ENCODE data around the gene SH3RF3.

Gene SH3RF3

GRCh38 chr2:109367683-109368082, 238.7 kb downstream of the SH3RF3 start:
- no peak for DNase-seq

GRCh38 chr2:109368798-109369197, 239.8 kb downstream of the SH3RF3 start:
- no peak for DNase-seq

- no peak for DNase-seq
These were observed 240.7 kb downstream of the SH3RF3 start for GRCh38 chr2:109369671-109370191.

DNA sequence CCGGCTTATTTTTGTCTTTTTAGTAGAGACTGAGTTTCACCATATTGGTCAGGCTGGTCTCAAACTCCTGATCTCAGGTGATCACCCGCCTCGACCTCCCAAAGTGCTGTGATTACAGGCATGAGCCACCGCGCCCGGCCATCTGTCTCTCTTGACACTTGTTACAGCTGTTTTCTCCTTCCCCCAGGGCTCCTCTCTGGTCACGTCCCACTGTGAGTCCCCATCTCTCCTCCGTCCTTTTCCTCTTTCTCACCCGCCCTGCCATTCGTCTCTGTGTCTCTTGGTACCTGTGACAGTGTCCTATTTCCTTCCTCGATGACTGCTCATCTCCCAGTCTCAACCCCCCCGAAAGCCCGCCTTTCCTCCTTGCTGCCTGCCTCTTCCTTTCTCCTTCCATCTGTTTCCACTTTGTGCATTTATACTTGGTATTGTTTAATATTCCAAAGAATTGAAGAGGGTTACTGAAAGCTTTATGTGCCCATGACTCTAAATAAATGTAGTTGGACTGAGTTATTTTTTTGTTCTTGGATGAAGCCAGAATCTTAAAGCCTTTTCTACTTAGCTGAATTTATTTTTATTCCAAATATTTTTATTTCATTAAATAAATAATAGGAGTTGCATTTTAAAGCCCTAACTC, 241.5 kb downstream of the SH3RF3 start:
- DNase-seq, result no peak

DNA sequence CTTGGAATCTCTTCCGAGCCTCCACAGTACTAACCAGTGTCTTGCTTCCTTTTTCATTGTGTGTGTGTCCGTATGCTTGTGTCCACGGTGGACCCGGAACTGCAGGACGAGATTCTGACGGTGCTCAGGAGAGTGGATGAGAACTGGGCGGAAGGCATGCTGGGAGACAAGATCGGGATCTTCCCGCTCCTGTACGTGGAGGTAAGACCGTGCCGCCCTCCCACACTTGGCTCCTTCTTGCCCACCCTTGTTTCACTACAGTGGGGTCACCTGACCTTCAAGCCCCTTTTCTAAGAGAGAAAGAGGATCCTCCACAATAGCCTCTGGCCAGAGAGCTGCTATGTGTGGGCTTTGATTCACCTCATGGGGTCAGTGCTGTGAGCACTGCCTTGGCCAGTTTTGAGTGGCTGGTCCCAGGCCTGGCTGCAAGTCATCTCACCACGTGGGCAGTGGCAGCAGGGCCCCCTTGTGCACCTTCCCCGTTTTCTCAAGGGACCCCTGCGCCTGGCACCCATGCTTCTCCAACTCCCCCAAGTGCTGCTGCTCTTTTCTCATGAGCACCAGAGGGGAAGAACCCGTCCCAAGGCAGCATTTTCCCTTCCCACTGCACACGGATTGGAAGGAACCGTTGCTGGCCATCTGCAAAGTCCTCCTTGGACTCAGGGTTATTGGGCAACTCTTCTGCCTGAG, 242.6 kb downstream of the SH3RF3 start:
- DNase-seq, result no peak

GRCh38 chr2:109372171-109372568, 243.2 kb downstream of the SH3RF3 start:
- DNase-seq, result no peak

GRCh38 chr2:109372614-109373013, 243.6 kb downstream of the SH3RF3 start:
- no peak for DNase-seq

DNA sequence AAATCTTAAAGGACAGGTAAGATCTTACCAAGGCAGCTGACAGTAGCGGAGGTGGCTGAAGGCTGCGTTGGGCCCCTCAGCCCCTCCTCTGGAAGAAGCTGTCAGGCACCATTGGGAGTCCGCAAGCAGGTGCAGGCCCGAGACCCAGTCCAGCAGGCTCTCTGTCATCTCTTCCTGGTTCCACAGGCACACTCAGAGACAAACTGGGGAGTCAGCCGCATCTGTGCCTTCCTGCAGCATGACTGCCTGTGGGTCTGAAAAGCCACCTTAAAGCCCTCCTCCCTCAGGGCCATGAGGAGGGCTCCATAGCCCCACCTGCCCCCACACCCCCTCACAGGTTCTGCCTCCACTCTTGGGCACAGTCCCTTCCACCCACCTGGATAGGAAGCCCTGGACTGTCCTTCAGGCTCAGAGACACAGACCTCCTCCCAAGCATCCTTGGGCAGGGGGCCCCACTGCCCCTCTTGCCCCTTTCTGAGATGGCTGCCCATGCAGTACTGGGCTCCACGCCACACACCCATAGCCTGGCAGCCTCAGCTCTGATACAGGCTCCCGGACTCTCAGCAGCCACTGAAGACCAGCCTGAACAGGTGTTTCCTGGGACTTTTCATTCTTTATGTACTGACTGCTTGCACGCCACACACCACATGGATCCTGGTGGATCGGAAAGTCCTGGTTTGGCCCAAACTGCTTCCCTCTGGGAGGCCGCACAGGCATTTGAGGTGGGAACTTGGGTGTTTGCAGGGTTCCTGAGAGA, 245.0 kb downstream of the SH3RF3 start:
- DNase-seq, result no peak

- DNase-seq, result no peak
These were observed 245.6 kb downstream of the SH3RF3 start for GRCh38 chr2:109374548-109375130.

DNA sequence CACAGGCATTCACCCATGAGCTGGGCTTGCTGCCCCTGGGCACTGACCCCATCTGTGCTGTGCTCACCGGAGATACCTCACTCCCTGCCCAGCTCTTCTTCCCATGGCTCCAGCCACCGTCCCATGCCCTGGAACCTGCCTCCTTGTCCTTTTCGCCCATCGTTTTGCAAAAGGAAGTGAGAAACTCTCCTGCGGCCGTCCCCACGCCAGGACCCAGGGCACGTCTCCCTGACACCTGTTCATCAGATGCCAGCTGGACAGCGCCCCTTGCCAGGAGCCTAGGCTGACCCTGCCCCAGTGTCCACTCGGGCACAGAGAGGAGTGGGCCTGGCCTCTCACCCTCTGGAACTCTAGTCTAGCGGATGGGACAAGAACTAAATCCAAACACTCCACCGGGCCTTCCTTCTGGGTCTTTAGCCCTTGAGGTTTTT, 246.1 kb downstream of the SH3RF3 start:
- no peak for DNase-seq

DNA sequence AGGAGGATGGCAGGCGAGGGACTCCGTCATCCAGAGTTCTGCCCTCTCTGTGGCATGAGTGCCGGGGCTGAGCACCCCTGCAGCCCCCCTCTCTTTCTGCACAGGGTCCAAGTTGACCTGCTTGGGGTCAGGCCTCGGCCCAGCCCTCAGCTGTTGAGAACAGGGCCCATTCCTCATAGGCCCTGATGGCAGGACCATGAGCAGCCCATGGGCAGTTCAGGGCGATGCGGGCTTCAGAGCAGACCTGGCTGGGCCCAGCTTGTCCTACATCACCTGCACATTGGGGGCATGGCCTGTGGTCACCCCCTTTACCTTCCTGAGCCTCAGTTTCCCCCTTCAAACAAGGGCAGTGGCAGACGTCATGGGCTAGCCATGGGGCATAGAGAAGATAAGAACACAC, 246.7 kb downstream of the SH3RF3 start:
- no peak for DNase-seq

- no peak for DNase-seq
These were observed 247.1 kb downstream of the SH3RF3 start for GRCh38 chr2:109376115-109376514.

- DNase-seq, result no peak
These were observed 247.9 kb downstream of the SH3RF3 start for GRCh38 chr2:109376796-109377495.

DNA sequence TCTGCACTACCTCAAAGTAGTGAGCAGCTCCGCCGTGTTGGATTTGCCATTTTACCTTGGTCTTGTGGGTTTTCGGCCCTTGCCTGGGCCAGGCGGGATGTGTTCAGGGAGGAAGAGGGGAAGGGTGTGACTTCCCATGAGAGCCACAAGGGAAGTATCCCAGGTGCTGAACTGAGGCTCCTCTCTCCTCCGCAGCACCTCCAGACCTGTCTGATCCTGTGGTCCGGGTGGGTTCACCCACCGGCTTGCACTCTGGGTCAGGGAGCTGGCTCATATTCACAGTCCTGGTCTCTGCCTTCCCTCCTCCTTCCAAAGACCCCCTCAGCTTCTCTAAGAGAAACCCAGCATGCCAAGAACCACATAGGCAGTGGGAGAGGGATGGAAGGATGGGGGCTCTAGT, 249.0 kb downstream of the SH3RF3 start:
- DNase-seq, result no peak

GRCh38 chr2:109378682-109379081, 249.7 kb downstream of the SH3RF3 start:
- no peak for DNase-seq

GRCh38 chr2:109379507-109379906, 250.5 kb downstream of the SH3RF3 start:
- no peak for DNase-seq

GRCh38 chr2:109380502-109381326, 251.7 kb downstream of the SH3RF3 start:
- no peak for DNase-seq

DNA sequence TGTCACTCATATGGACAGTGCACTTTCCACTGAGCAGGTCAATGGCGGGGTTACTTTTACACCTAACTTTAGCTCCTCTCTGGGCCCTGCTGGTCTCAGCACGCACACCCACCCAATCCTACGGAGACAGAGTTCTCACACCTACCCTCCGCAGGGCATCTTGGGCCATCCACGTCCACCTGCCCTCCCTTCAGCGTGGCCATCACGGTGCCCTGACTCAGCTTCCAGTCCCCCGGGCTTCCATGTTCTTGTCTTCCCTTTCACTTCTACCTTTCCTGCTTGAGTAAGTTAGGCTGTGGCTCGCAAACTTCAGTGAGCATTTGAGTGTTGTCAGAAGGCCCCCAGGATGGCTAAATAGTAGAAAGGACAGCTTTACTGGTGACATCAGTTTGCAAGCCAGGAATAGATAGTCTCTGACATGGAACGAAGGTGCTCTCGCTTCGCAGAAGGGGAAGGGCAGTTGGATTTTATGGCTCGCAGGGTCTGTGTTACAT, 252.4 kb downstream of the SH3RF3 start:
- no peak for DNase-seq

- DNase-seq, result no peak
These were observed 253.4 kb downstream of the SH3RF3 start for GRCh38 chr2:109382226-109382895.

DNA sequence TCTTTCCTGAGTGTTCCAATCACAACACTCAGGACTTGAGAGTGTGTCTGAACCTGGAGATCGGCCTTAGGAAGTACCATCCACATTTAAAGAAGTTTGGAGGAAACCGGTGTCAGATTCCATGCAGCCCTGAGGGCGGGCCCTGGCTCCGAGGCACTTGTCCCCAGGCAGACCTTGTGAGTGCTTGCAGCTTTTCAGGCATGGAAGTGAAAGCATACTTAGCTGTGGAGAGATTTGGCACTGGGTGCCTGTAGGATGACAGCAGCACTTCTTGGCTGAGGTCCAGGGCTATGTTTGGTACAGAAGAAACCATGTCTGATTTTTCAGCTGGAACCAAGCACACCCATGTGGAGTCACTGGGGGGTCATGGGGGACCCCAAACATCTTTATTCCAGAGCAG, 253.9 kb downstream of the SH3RF3 start:
- DNase-seq, result peak; percentile 43
